ENCODE measurements around the gene TFIP11.

Gene TFIP11

GRCh38 chr22:26476705-26477340 is 35.5 kb downstream of the TFIP11 start:
- DNase-seq, result no peak

- no peak for DNase-seq
Observed at GRCh38 chr22:26474682-26475081, 37.6 kb downstream of the TFIP11 start.

GRCh38 chr22:26471522-26471921 is 40.8 kb downstream of the TFIP11 start:
- no peak for DNase-seq

GRCh38 chr22:26470807-26471206 is 41.5 kb downstream of the TFIP11 start:
- no peak for DNase-seq

- DNase-seq, result no peak
Observed at GRCh38 chr22:26466196-26466595, 46.1 kb downstream of the TFIP11 start.

- no peak for DNase-seq
Observed at GRCh38 chr22:26464312-26464711, 48.0 kb downstream of the TFIP11 start.

GRCh38 chr22:26463688-26464087 is 48.6 kb downstream of the TFIP11 start:
- no peak for DNase-seq

GRCh38 chr22:26463101-26463661 is 49.1 kb downstream of the TFIP11 start:
- no peak for DNase-seq

- no peak for DNase-seq
Observed at GRCh38 chr22:26462641-26463040, 49.6 kb downstream of the TFIP11 start.

GRCh38 chr22:26462051-26462450 is 50.2 kb downstream of the TFIP11 start:
- DNase-seq, result no peak

- DNase-seq, result peak; percentile 36
Observed at GRCh38 chr22:26461188-26461810, 51.0 kb downstream of the TFIP11 start.

- DNase-seq, result no peak
Observed at GRCh38 chr22:26460202-26460601, 52.1 kb downstream of the TFIP11 start.

- DNase-seq, result no peak
Observed at GRCh38 chr22:26457661-26458272, 54.5 kb downstream of the TFIP11 start.

GRCh38 chr22:26453812-26454500 is 58.3 kb downstream of the TFIP11 start:
- no peak for DNase-seq

GRCh38 chr22:26453216-26453615 is 59.1 kb downstream of the TFIP11 start:
- no peak for DNase-seq

- no peak for DNase-seq
Observed at GRCh38 chr22:26452236-26453016, 59.8 kb downstream of the TFIP11 start.

GRCh38 chr22:26450453-26451185 is 61.7 kb downstream of the TFIP11 start:
- DNase-seq, result no peak

- DNase-seq, result no peak
Observed at GRCh38 chr22:26448941-26449340, 63.3 kb downstream of the TFIP11 start.

GRCh38 chr22:26448334-26448733 is 63.9 kb downstream of the TFIP11 start:
- no peak for DNase-seq

GRCh38 chr22:26447584-26448329 is 64.5 kb downstream of the TFIP11 start:
- DNase-seq, result no peak

Data from midbrain (tissue), 1 donor.